T-helper 1 cell treated with Interleukin-12 subunit alpha and Interleukin-12 subunit beta and Interleukin-4 antibody, amounts not matched to agents 30 ng/mL and 1 ng/mL, for 36 hours (primary cell): ENCODE results near the gene PPP1R37. TPM values are rescaled to one million over a fixed set of nuclear protein-coding genes. Genes with fewer than 3 reads are reported as not detected.

ENCODE experiments used
- intact Hi-C: fragments of 100-400 bp; cut with micrococcal nuclease; formaldehyde crosslinking; loops from one replicate; pipeline ENCODE4 v1.15.1; 2024
- total RNA-seq: library from RNA; stranded (reverse); gene quantifications from 2 replicates; pipeline ENCODE4 v1.2.3, GENCODE V29; 2022

Gene PPP1R37
- total RNA-seq, 1 donor from 2014 or later, result 21.5 TPM

- intact Hi-C loops, result no loop called here
Measured at GRCh38 chr19:45135176-45135885, 42.4 kb downstream of the PPP1R37 start.

- intact Hi-C loops, result no loop called here
Measured at GRCh38 chr19:45136507-45137178, 43.7 kb downstream of the PPP1R37 start.

- intact Hi-C loops, result no loop called here
Measured at GRCh38 chr19:45137179-45137761, 44.3 kb downstream of the PPP1R37 start.

- intact Hi-C loops, result no loop called here
Measured at GRCh38 chr19:45138303-45138751, 45.3 kb downstream of the PPP1R37 start.

GRCh38 chr19:45139286-45140143 lies 46.5 kb downstream of the PPP1R37 start:
- intact Hi-C loops, result no loop called here

GRCh38 chr19:45140144-45140503 lies 47.1 kb downstream of the PPP1R37 start:
- intact Hi-C loops, result no loop called here

GRCh38 chr19:45140533-45140932 lies 47.6 kb downstream of the PPP1R37 start:
- intact Hi-C loops, result no loop called here

GRCh38 chr19:45141203-45141900 lies 48.4 kb downstream of the PPP1R37 start:
- intact Hi-C loops, result no loop called here

GRCh38 chr19:45142016-45142725 lies 49.2 kb downstream of the PPP1R37 start:
- intact Hi-C loops, result no loop called here

- intact Hi-C loops, result no loop called here
Measured at GRCh38 chr19:45142726-45143110, 49.7 kb downstream of the PPP1R37 start.

GRCh38 chr19:45144431-45145269 lies 51.7 kb downstream of the PPP1R37 start:
- intact Hi-C loops, result no loop called here

- intact Hi-C loops, result no loop called here
Measured at GRCh38 chr19:45145270-45146189, 52.6 kb downstream of the PPP1R37 start.

GRCh38 chr19:45146251-45146650 lies 53.3 kb downstream of the PPP1R37 start:
- intact Hi-C loops, result no loop called here

GRCh38 chr19:45146741-45147205 lies 53.8 kb downstream of the PPP1R37 start:
- intact Hi-C loops, result no loop called here

- intact Hi-C loops, result no loop called here
Measured at GRCh38 chr19:45147835-45148676, 55.1 kb downstream of the PPP1R37 start.

- intact Hi-C loops, result no loop called here
Measured at GRCh38 chr19:45149129-45149528, 56.1 kb downstream of the PPP1R37 start.

- intact Hi-C loops, result no loop called here
Measured at GRCh38 chr19:45150180-45150579, 57.2 kb downstream of the PPP1R37 start.
